Keratinocyte (primary cell): ENCODE data around the gene MTCH1. TPM values are rescaled to one million over a fixed set of nuclear protein-coding genes. Genes with fewer than 3 reads are reported as not detected.

Experiments
- DNase-seq: peaks from one replicate; pipeline ENCODE4 v3.0.0-alpha.2; 2011; ENCODE audit warnings: low read depth, missing footprints, low spot score
- FAIRE-seq: peaks from 2 replicates; lab custom pipeline; 2011; peaks lifted over from hg19 to GRCh38; lab: Jason Lieb, UNC
- H2AFZ ChIP-seq: 2 replicates; pipeline ENCODE4 v1.6.0; 2012; ENCODE audit warnings: low read length, control low read depth, inconsistent platforms; ENCODE audit not compliant: control insufficient read depth
- H3K27ac ChIP-seq: 2 replicates; pipeline ENCODE4 v1.5.1; 2011; ENCODE audit warnings: low read length; ENCODE audit not compliant: control insufficient read depth, insufficient read depth
- H3K27me3 ChIP-seq: 3 replicates; pipeline ENCODE4 v1.6.0; 2011; ENCODE audit warnings: low read length; ENCODE audit not compliant: control insufficient read depth, insufficient read depth; ENCODE audit errors: extremely low read depth
- H3K36me3 ChIP-seq, 2 experiments: 2 replicates in 1 of 2; 3 replicates in 1 of 2; pipeline ENCODE4 v1.5.1; 2011; ENCODE audit warnings: low read length in 2 of 2, mild to moderate bottlenecking in 1 of 2; ENCODE audit not compliant: control insufficient read depth in 2 of 2, insufficient read depth in 2 of 2; ENCODE audit errors: extremely low read depth in 1 of 2
- H3K4me1 ChIP-seq: 3 replicates; pipeline ENCODE4 v1.5.1; 2011; ENCODE audit warnings: low read length; ENCODE audit not compliant: control insufficient read depth, insufficient read depth; ENCODE audit errors: extremely low read depth
- H3K4me2 ChIP-seq: 3 replicates; pipeline ENCODE4 v1.6.0; 2011; ENCODE audit warnings: low read depth, low read length; ENCODE audit not compliant: control insufficient read depth, insufficient read depth; ENCODE audit errors: extremely low read depth
- H3K4me3 ChIP-seq, 3 experiments: fragments of 200-600 bp in 1 of 3; sonication (generic) in 1 of 3; 2 replicates in 2 of 3; 3 replicates in 1 of 3; pipeline ENCODE4 v1.5.1; 2011 to 2016; ENCODE audit warnings: low read length in 3 of 3, mild to moderate bottlenecking in 3 of 3, control low read depth in 2 of 3, inconsistent platforms in 1 of 3, low read depth in 1 of 3, mixed read lengths in 1 of 3, mixed run types in 1 of 3, moderate library complexity in 1 of 3; ENCODE audit not compliant: control insufficient read depth in 2 of 3, insufficient read depth in 2 of 3; ENCODE audit errors: extremely low read depth in 1 of 3
- H3K79me2 ChIP-seq: 2 replicates; pipeline ENCODE4 v1.6.0; 2012; ENCODE audit warnings: low read length; ENCODE audit not compliant: control insufficient read depth, insufficient read depth
- H3K9ac ChIP-seq: 3 replicates; pipeline ENCODE4 v1.6.0; 2011; ENCODE audit warnings: low read length; ENCODE audit not compliant: control insufficient read depth, insufficient read depth; ENCODE audit errors: extremely low read depth
- H3K9me1 ChIP-seq: 3 replicates; pipeline ENCODE4 v1.6.0; 2011; ENCODE audit warnings: low read length; ENCODE audit not compliant: control insufficient read depth, insufficient read depth; ENCODE audit errors: extremely low read depth
- H3K9me3 ChIP-seq: 2 replicates; pipeline ENCODE4 v1.5.1; 2012; ENCODE audit warnings: low read depth, low read length; ENCODE audit not compliant: control insufficient read depth
- H4K20me1 ChIP-seq: 3 replicates; pipeline ENCODE4 v1.6.0; 2011; ENCODE audit warnings: low read length; ENCODE audit not compliant: control insufficient read depth, insufficient read depth; ENCODE audit errors: extremely low read depth
- CTCF ChIP-seq, 3 experiments: IDR thresholded peaks in 1 of 3; conservative IDR thresholded peaks in 1 of 3; optimal IDR thresholded peaks in 1 of 3; 2 replicates in 2 of 3; 3 replicates in 1 of 3; pipeline versions ENCODE3 to v1.5.1; 2011; ENCODE audit warnings: low read length in 3 of 3, mild to moderate bottlenecking in 3 of 3, moderate library complexity in 2 of 3, control low read depth in 1 of 3, inconsistent platforms in 1 of 3; ENCODE audit not compliant: insufficient read depth in 2 of 3; ENCODE audit errors: extremely low read depth in 1 of 3
- EZH2 ChIP-seq: IDR thresholded peaks from one replicate; pipeline ENCODE4 v1.6.1; 2012; ENCODE audit warnings: inconsistent platforms, mild to moderate bottlenecking, low read length, moderate library complexity
- dilution Hi-C: fragments of 300-500 bp; cut with MboI; formaldehyde crosslinking; loops from one replicate; pipeline ENCODE4 v1.7.0; 2020; ENCODE audit warnings: low sequenced_read_pairs; ENCODE audit not compliant: extremely low pct_ligation_motif_present
- polyA plus RNA-seq, 5 experiments: library from polyadenylated mRNA; depleted of rRNA in 3 of 5; stranded (reverse) in 3 of 5; stranded (forward) in 1 of 5; unstranded in 1 of 5; fragments of >200 nt; gene quantifications; 1 replicate in 1 of 5; 2 replicates in 3 of 5; 3 replicates in 1 of 5; pipeline versions ENCODE4 v1.2.1 to v1.2.3, GENCODE V29; 2011 to 2012; ENCODE audit warnings: missing spikeins in 2 of 5, low read depth in 1 of 5, low replicate concordance in 1 of 5

MTCH1 gene
- polyA plus RNA-seq, 1 donor (not counting 4 experiments of a cell fraction or from before 2014, with no cell fraction given), result 88.8 TPM

GRCh38 chr6:37030599-37030998 lies 44.6 kb upstream of the MTCH1 start:
- FAIRE-seq (no peak), DNase-seq (no peak)
- TF ChIP-seq EZH2 (no peak), CTCF (optimal IDR thresholded peaks at IDR 0.05 in 1 of 3, IDR thresholded peaks at IDR 0.05 in 1 of 3, conservative IDR thresholded peaks at IDR 0.05 in 1 of 3; ENCODE audit: extremely low read depth in 1 of 3, insufficient read depth in 2 of 3, low read length in 3 of 3) (no peak)
- H3K4me3 ChIP-seq, result no peak overlapping the region
- H3K9ac ChIP-seq, result no peak overlapping the region
- dilution Hi-C loops, result no loop called here
- H4K20me1 ChIP-seq, result no peaks in the 10 kb centered on the region
- no peak overlapping the region for H2AFZ ChIP-seq
- no peaks in the 10 kb centered on the region for H3K79me2 ChIP-seq
- no peaks in the 10 kb centered on the region for H3K27me3 ChIP-seq
- no peaks in the 10 kb centered on the region for H3K9me1 ChIP-seq
- no peaks in the 10 kb centered on the region for H3K36me3 ChIP-seq
- H3K4me2 ChIP-seq, result no peak overlapping the region
- H3K9me3 ChIP-seq, result peaks cover 2% of the 10 kb centered on the region
- peaks cover 3% of the 10 kb centered on the region for H3K4me1 ChIP-seq
- H3K27ac ChIP-seq, result no peak overlapping the region

- H3K79me2 ChIP-seq, result no peaks in the 10 kb centered on the region
- peaks cover 2% of the 10 kb centered on the region for H3K9me3 ChIP-seq
- no peak overlapping the region for H2AFZ ChIP-seq
- peaks cover 12% of the 10 kb centered on the region for H3K4me1 ChIP-seq
- no peak for FAIRE-seq
- dilution Hi-C loops, result no loop called here
- H4K20me1 ChIP-seq, result no peaks in the 10 kb centered on the region
- no peaks in the 10 kb centered on the region for H3K9me1 ChIP-seq
- no peak overlapping the region for H3K27ac ChIP-seq
- H3K4me2 ChIP-seq, result no peak overlapping the region
- H3K36me3 ChIP-seq, result no peaks in the 10 kb centered on the region
- H3K4me3 ChIP-seq, result no peak overlapping the region
- no peaks in the 10 kb centered on the region for H3K27me3 ChIP-seq
- TF ChIP-seq CTCF (optimal IDR thresholded peaks at IDR 0.05 in 1 of 3, IDR thresholded peaks at IDR 0.05 in 1 of 3, conservative IDR thresholded peaks at IDR 0.05 in 1 of 3; ENCODE audit: extremely low read depth in 1 of 3, insufficient read depth in 2 of 3, low read length in 3 of 3) (peak in 2 of 3 experiments; percentile 56 to 60), EZH2 (no peak)
- no peak for DNase-seq
- H3K9ac ChIP-seq, result no peak overlapping the region
Observed at GRCh38 chr6:37029249-37029971, 43.4 kb upstream of the MTCH1 start.
